RPMI8226 (cell line): ENCODE measurements around the gene RNF220.
"Not testable (repeated sequence)": the region's sequence is repeated elsewhere in the genome, so short reads cannot be mapped to it uniquely, and the experiment has no call there.

ENCODE experiments used
- DNase-seq: peaks from one replicate; pipeline ENCODE4 v3.0.0-alpha.2; 2015

Gene RNF220

DNA sequence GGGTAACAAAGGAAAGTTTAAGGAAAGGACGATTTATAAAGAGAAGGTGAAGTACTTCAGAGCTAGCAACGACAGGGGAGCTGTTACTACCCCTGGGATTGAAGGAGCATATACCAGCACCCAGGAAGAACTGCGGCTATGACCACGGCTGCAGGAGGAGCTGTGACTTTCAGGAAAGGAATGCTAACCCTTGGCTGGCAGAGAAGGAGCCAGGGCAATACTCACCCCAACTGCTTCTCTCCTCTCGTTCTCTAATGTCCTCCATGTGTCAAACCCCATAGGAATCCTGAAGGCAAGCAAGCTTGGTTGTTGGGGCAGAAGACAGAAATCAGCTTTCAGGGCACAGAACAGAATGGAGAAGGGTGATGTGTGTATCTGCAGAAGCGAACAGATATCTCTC, 148.7 kb downstream of the RNF220 start:
- DNase-seq = no peak

GRCh38 chr1:44554706-44555105, 149.7 kb downstream of the RNF220 start:
- no peak for DNase-seq

- no peak for DNase-seq
Observed at GRCh38 chr1:44557778-44558177, 152.7 kb downstream of the RNF220 start.

DNA sequence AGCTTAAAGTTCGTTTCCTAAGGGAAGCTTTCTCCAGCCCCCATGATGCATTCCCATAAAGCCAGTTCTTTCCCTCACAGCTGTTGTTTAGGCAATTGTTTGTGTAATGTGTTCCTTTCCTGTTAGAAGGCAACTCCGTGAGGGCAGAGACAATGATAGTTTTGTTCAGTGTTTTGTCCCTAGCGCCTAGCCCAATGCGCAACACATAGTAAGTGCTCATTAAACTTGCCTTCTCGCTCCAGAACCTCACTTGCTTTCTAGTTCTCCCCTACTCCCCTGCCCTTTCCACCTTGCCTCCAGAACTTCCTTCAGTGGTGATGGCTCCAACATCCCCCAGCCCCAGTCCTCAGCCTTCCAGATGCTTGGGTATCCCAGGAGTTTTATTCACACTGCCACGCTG, 153.8 kb downstream of the RNF220 start:
- no peak for DNase-seq

DNA sequence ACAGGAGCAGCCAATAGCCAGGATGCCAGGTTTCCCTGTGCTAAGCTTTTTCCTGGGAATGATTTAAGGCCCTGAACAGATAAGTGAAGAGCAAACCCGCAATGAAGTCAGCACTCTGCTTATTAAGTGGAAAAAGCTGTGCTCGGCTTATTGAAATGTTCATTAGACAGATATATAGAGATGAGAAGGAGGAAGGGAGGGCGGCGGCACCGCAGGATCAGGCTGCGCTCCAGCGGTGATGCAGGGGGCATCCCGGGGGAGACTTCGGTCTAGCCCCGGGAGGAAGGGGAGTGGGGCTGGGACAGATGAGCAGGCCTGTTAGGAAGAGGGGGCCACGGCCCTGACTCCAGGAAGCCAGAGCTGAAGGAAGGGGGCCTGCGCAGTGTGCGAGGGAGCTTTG, 154.3 kb downstream of the RNF220 start:
- no peak for DNase-seq

- DNase-seq = no peak
Observed at GRCh38 chr1:44559913-44560312, 154.9 kb downstream of the RNF220 start.

DNA sequence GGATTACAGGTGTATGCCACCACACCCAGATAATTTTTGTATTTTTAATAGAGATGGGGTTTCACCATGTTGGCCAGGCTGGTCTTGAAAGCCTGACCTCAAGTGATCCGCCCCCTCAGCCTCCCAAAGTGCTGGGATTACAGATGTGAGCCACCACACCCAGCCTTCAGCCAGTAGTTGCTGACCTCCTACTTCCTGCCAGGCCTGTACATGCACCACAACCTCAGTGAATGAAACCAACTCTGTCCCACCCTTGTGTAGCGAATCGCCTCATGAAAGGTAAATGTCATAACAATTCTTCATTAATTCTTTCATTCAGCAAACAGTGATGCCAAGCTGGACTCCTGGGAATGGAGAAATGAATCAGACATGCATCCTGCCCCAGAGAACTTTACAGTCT, 155.6 kb downstream of the RNF220 start:
- DNase-seq = not testable (repeated sequence)

DNA sequence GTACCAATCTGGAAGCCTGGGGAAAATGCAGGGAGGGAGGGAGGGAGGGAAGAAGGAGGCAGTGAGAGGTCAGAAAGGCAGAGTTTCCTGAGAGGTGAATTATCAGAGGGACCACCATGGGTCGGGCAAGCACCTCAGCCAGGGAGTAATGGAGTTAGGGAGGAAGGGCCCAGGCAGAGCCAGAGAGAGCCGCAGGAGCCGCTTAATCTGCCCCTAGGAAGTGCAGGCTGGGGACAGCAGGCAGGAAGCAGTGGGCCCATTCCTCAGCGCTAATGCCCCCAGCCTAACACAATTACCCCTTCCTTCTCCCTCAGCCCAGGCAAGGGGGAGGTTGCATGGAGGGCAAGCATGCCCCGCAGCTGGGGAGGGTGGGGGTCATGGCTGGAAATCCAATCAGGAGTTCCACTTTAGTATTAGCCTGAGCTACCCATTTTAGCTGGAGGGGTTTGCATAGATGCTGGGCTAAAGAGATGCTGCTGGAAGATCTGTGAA, 160.2 kb downstream of the RNF220 start:
- no peak for DNase-seq

DNA sequence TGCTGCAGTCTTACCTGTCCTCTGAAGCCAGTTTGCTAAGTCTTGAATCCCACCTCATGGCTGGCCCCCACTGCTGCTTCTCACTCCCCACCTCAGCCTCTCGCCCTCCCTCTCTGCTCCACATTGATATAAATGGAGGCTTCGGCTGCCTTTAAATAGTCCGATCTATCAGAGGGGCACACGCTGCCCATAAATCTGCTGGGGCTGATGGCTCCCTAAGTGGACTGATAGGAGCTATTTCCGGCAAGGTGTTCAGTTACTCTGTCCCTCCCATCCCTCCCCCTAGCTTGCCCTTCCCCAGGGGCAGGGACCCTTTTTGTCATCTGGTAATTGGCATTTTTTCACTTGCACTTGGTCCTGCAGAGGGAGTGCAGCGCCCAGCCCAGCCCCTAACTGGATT, 160.8 kb downstream of the RNF220 start:
- no peak for DNase-seq

DNA sequence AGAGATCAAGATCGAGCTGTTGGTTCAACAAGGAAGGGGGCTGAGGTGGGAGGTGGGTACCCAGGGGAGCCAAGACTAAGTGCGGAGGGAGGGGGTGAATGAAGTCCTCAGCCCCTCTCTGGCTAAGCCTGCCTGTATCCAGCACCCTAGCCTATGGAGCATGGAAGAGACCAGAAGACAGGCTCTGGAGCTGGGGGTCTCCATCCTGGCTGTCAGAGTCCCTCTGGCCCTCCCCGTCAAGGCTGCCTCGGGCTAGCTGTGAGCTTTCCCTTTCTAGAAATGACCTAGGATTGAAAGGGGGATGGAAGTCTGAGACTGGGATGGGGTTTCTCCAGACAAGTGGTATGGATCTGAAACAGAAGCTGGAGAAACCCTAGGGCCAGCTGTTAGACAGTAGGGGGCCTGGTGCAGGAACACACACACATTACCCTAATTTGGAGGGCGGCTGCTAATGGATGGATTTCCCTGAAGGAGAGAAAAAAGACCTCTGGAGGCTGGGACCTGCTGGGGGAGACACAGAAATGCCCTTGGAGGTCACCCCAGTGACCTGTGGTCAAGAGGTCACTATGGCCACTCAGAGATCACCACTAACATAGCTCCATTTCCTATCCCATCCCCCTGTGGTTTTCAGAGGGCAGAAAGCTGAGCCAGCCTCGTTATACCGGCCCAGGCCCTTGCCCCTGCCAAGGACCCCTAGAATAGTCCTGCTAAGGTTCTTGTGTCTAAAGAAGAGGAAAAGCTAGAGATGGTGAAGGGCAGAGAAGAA, 161.4 kb downstream of the RNF220 start:
- DNase-seq = no peak

- DNase-seq = no peak
Observed at GRCh38 chr1:44568128-44568900, 163.3 kb downstream of the RNF220 start.

DNA sequence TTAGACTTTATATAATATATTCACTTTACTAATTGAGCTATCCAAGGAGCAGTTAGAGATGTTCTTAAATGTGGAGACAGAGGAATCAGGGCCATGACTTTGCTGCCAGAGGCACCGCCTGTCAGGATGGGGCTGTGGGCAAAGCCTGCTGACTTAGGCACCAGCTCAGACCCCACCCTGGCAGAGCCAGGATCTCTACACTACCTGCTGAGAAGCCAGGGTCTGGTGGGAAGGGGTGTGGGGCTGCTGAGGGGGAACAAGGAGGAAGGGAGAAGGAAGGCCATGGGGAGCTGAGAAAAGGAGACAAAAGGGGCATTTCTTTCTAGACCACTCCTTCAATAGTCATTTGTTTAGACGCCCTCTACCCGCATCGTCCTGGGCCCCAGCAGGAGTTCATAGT, 164.4 kb downstream of the RNF220 start:
- no peak for DNase-seq

- peak; percentile 56 for DNase-seq
Observed at GRCh38 chr1:44571712-44572571, 166.9 kb downstream of the RNF220 start.

DNA sequence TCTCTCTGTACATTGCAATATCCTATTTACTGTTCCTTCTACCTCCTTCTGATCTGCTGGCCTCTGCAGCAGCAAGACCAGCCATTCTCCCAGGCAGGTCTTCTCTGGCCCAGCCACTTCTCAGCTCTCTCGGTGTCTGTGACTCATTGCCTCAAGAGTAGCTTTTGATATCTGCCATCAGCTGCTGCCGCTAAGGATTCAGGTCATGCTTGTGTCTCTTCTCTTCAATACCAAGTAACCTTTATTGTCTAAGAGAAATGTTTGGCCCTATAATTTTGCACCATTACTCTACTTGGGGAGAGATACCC, 167.5 kb downstream of the RNF220 start:
- no peak for DNase-seq

DNA sequence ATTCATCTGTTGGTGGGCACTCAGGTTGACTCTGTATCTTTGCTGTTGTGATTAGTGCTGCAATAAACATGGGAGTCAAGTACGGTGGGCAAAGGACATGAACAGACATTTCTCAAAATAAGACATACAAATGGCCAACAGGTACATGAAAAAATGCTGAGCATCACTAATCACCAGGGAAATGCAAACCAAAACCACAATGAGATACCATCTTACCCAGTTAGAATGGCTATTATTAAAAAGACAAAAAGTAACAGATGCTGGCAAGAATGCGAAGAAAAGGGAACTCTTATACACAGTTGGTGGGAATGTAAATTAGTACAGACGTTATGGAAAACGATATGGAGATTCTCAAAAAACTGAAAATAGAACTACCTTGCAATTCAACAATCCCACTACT, 170.3 kb downstream of the RNF220 start:
- no peak for DNase-seq

- no peak for DNase-seq
Observed at GRCh38 chr1:44576456-44577150, 171.5 kb downstream of the RNF220 start.

- no peak for DNase-seq
Observed at GRCh38 chr1:44581205-44581604, 176.2 kb downstream of the RNF220 start.

GRCh38 chr1:44584167-44584566, 179.1 kb downstream of the RNF220 start:
- no peak for DNase-seq

- DNase-seq = no peak
Observed at GRCh38 chr1:44585315-44585920, 180.4 kb downstream of the RNF220 start.

DNA sequence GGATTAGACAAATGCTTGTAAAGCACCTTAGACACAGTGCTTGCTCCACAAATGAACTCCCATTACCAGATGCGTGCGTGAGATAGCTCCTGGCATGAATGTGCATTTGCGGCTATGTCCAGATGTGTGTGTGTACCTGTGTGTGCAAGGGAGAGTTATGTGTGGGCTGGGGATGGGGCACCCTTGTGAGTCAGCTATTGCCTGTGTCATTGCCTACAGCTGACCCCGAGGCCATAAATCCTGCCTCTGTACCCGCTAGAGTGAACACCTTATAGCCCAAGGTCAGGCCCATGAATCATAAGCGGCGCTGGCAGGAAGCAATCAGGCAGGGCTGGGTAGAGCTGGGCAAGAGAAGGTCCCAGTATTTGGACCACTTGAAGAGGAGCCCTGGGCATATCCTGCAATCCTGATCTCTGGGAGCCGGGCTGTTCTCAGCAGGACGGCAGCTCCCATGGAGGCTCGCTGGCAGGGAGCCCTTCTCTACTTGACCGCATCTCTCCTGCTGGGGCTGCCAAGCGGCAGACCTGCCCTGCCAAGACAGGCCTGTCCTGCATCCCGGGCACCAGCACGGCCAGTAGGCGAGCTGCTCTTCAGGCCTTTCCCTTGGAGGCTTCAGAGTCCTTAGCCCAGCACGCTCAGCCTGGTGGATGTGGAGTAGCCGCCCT, 182.9 kb downstream of the RNF220 start:
- no peak for DNase-seq

GRCh38 chr1:44588551-44589210, 183.6 kb downstream of the RNF220 start:
- no peak for DNase-seq
